SH-SY5Y (cell line): Measurements from ENCODE around the gene MYO1B.

Experiments used
- GATA2 ChIP-seq: IDR thresholded peaks from 2 replicates; pipeline ENCODE4 v1.6.1; 2011; ENCODE audit warnings: mild to moderate bottlenecking, low read depth, low read length
- GATA3 ChIP-seq: IDR thresholded peaks from 2 replicates; pipeline ENCODE4 v1.6.1; 2011; ENCODE audit warnings: low read depth, mild to moderate bottlenecking, low read length, moderate library complexity

GRCh38 chr2:191453761-191454160 lies 208.6 kb downstream of the MYO1B start:
- TF ChIP-seq GATA2, result no peak
- TF ChIP-seq GATA3, result no peak
